ENCODE measurements around the gene ZNF462.

- TF ChIP-seq POLR2AphosphoS5 (IDR thresholded peaks at IDR 0.05; ENCODE audit: low read depth, low read length) (no peak), SP1 (IDR thresholded peaks at IDR 0.05) (no peak), SP1 (CRISPR knock-in tag; IDR thresholded peaks at IDR 0.05) (no peak), DNMT1 (CRISPR knock-in tag; IDR thresholded peaks at IDR 0.05) (no peak), ZNF639 (CRISPR knock-in tag; conservative IDR thresholded peaks at IDR 0.05) (no peak)
- TF ChIP-seq, protein P1, sequence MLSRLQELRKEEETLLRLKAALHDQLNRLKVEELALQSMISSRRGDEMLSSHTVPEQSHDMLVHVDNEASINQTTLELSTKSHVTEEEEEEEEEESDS (CRISPR knock-in tag; IDR thresholded peaks at IDR 0.05; ENCODE audit: borderline replicate concordance), result no peak
These were observed 129.2 kb downstream of the ZNF462 start for GRCh38 chr9:106992186-106992585.
